ENCODE measurements around the gene ANKRD29. TPM values are rescaled to one million over a fixed set of nuclear protein-coding genes. Genes with fewer than 3 reads are reported as not detected.

The ANKRD29 gene
- total RNA-seq, 1 donor from 2014 or later: not detected

DNA sequence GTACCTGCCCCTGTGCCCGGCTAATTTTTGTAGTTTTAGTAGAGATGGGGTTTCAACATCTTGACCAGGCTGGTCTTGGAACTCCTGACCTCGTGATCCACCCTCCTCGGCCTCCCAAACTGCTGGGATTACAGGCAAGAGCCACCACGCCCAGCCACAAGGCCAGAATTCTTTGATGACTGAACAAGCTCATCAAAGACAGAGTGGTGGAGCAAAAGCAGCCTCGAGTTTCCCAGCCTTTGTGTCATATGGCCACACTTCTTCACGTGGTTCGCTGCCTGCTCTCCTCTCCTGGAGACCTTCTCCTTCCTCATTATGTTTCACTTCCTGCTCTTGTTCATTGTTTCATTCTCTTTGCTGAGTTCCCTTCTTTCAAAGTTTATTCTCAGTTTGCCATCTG lies 66.5 kb downstream of the ANKRD29 start:
- H3K4me3 Mint-ChIP-seq (ENCODE audit: unreplicated experiment): no peak overlapping the region

DNA sequence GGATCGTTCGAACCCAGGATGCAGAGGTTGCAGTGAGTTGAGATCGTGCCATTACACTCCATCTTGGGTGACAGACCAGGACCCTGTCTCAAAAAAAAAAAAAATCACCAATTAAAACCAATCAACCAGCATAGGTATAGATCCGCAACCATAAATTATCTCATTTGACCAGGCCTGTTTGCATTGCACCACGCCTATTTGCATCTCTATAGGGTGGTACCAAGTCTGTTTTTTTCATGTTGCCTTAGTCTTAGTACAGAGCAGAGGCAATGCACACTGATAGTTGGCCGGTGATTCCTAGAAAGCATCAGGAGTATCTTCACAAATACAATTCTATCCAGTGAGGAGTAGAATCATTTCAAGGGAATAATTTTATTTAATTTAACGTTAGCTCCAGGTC lies 67.1 kb downstream of the ANKRD29 start:
- Mint-ChIP-seq H3K36me3 (ENCODE audit: unreplicated experiment) (no peaks in the 10 kb centered on the region), H3K27ac (ENCODE audit: unreplicated experiment) (no peak overlapping the region), H3K4me1 (ENCODE audit: low read depth, unreplicated experiment) (no peaks in the 10 kb centered on the region), H3K9me3 (ENCODE audit: unreplicated experiment) (no peaks in the 10 kb centered on the region), H3K4me3 (ENCODE audit: unreplicated experiment) (no peak overlapping the region), H3K27me3 (ENCODE audit: unreplicated experiment) (no peaks in the 10 kb centered on the region)
- TF ChIP-seq, protein P1, sequence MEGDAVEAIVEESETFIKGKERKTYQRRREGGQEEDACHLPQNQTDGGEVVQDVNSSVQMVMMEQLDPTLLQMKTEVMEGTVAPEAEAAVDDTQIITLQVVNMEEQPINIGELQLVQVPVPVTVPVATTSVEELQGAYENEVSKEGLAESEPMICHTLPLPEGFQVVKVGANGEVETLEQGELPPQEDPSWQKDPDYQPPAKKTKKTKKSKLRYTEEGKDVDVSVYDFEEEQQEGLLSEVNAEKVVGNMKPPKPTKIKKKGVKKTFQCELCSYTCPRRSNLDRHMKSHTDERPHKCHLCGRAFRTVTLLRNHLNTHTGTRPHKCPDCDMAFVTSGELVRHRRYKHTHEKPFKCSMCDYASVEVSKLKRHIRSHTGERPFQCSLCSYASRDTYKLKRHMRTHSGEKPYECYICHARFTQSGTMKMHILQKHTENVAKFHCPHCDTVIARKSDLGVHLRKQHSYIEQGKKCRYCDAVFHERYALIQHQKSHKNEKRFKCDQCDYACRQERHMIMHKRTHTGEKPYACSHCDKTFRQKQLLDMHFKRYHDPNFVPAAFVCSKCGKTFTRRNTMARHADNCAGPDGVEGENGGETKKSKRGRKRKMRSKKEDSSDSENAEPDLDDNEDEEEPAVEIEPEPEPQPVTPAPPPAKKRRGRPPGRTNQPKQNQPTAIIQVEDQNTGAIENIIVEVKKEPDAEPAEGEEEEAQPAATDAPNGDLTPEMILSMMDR (IDR thresholded peaks at IDR 0.05; ENCODE audit: partially characterized antibody, unreplicated experiment): no peak
- no peak for DNase-seq

More for the DNA sequence above, 66.5 kb downstream of the ANKRD29 start:
- Mint-ChIP-seq H3K9me3 (ENCODE audit: unreplicated experiment) (no peaks in the 10 kb centered on the region), H3K27ac (ENCODE audit: unreplicated experiment) (no peak overlapping the region), H3K4me1 (ENCODE audit: low read depth, unreplicated experiment) (no peaks in the 10 kb centered on the region), H3K36me3 (ENCODE audit: unreplicated experiment) (no peaks in the 10 kb centered on the region), H3K27me3 (ENCODE audit: unreplicated experiment) (no peaks in the 10 kb centered on the region)
- TF ChIP-seq, protein P1 (IDR thresholded peaks at IDR 0.05; ENCODE audit: partially characterized antibody, unreplicated experiment): no peak
- no peak for DNase-seq

DNA sequence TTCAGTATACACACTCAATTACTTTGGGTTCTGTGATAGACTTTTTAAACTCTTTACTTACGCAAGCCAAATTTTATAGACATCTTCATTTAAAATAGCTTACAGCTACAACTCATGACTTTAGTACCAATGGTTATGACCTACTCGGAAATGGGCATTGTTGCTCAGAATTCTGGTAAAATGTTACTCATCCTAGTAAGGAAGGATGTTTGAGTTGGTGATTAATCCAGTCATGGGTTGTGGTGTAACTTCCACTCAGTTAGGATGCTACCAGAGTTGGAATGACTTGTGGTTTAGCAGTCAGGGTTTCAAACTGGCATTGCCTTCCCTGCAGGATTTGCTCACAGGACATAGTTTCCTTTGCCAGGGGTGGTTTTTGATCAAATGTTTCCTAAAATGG lies 69.0 kb downstream of the ANKRD29 start:
- Mint-ChIP-seq H3K27me3 (ENCODE audit: unreplicated experiment) (no peaks in the 10 kb centered on the region), H3K4me3 (ENCODE audit: unreplicated experiment) (no peak overlapping the region)
- TF ChIP-seq, protein P1 (IDR thresholded peaks at IDR 0.05; ENCODE audit: partially characterized antibody, unreplicated experiment): no peak

GRCh38 chr18:23592911-23593310 lies 69.8 kb downstream of the ANKRD29 start:
- Mint-ChIP-seq H3K4me1 (ENCODE audit: low read depth, unreplicated experiment) (no peaks in the 10 kb centered on the region), H3K9me3 (ENCODE audit: unreplicated experiment) (no peaks in the 10 kb centered on the region), H3K27me3 (ENCODE audit: unreplicated experiment) (no peaks in the 10 kb centered on the region), H3K4me3 (ENCODE audit: unreplicated experiment) (no peak overlapping the region), H3K27ac (ENCODE audit: unreplicated experiment) (no peak overlapping the region), H3K36me3 (ENCODE audit: unreplicated experiment) (no peaks in the 10 kb centered on the region)
- no peak for DNase-seq
- TF ChIP-seq, protein P1 (IDR thresholded peaks at IDR 0.05; ENCODE audit: partially characterized antibody, unreplicated experiment): no peak

More for the DNA sequence above, 69.0 kb downstream of the ANKRD29 start:
- Mint-ChIP-seq H3K4me1 (ENCODE audit: low read depth, unreplicated experiment) (no peaks in the 10 kb centered on the region), H3K9me3 (ENCODE audit: unreplicated experiment) (no peaks in the 10 kb centered on the region), H3K27ac (ENCODE audit: unreplicated experiment) (no peak overlapping the region), H3K36me3 (ENCODE audit: unreplicated experiment) (no peaks in the 10 kb centered on the region)
- no peak for DNase-seq

DNA sequence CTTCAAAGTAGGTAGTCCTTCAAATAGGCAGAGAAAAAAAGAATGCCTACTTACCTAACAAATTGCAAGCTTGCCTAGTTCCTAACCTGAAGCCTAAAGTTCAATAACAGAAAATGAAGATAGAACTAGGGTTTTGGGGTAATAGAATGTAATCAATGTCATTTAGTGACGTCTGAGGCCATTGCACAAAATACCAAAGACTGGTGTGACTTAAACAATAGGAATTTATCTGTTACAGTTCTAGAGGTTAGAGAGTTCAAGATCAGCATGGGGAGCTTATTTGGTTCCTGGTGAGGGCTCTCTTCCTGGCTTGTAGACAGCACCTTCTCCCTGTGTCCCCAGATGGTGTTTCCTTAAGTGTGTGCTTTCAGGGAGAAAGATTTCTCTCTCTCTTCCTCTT lies 71.7 kb downstream of the ANKRD29 start:
- TF ChIP-seq, protein P1 (IDR thresholded peaks at IDR 0.05; ENCODE audit: partially characterized antibody, unreplicated experiment): no peak
- H3K9me3 Mint-ChIP-seq (ENCODE audit: unreplicated experiment): peaks cover 3% of the 10 kb centered on the region
- H3K4me3 Mint-ChIP-seq (ENCODE audit: unreplicated experiment): no peak overlapping the region
- no peak overlapping the region for H3K27ac Mint-ChIP-seq (ENCODE audit: unreplicated experiment)
- H3K4me1 Mint-ChIP-seq (ENCODE audit: low read depth, unreplicated experiment): no peaks in the 10 kb centered on the region
- H3K27me3 Mint-ChIP-seq (ENCODE audit: unreplicated experiment): peaks cover 4% of the 10 kb centered on the region
- no peaks in the 10 kb centered on the region for H3K36me3 Mint-ChIP-seq (ENCODE audit: unreplicated experiment)
- no peak for DNase-seq
